Vagina (tissue), 2 donors: ENCODE results near the gene SAMHD1. TPM values are rescaled to one million over a fixed set of nuclear protein-coding genes. Genes with fewer than 3 reads are reported as not detected.
A peak's percentile ranks its signal among the peaks of the same experiment; 100 is the strongest.
"Not testable (repeated sequence)": the region's sequence is repeated elsewhere in the genome, so short reads cannot be mapped to it uniquely, and the experiment has no call there.

Experiments used
- DNase-seq, 2 donors: peaks; one replicate each; pipeline ENCODE4 v3.0.0-alpha.2; 2017; ENCODE audit errors: extremely low spot score in 2 of 2
- H3K27ac ChIP-seq: fragments of 200-600 bp; sonication (generic); one replicate; pipeline ENCODE4 v1.5.1; 2019
- H3K27me3 ChIP-seq: fragments of 200-600 bp; sonication (generic); one replicate; pipeline ENCODE4 v1.5.1; 2019
- H3K36me3 ChIP-seq, 2 donors: fragments of 200-600 bp; sonication (generic); one replicate each; pipeline ENCODE4 v1.5.1; 2017 to 2019
- H3K4me1 ChIP-seq: fragments of 200-600 bp; sonication (generic); one replicate; pipeline ENCODE4 v1.5.1; 2019
- H3K4me3 ChIP-seq, 2 donors: fragments of 200-600 bp; sonication (generic); 1 replicate in 1 of 2; 2 replicates in 1 of 2; pipeline ENCODE4 v1.5.1; 2016 to 2019
- H3K9me3 ChIP-seq: fragments of 200-600 bp; sonication (generic); one replicate; pipeline ENCODE4 v1.5.1; 2019
- CTCF ChIP-seq, 3 experiments: fragments of 450-650 bp in 2 of 3; fragments of 200-600 bp in 1 of 3; sonication (generic) in 1 of 3; IDR thresholded peaks; one replicate each; pipeline ENCODE4 v1.5.1; 2017 to 2019; ENCODE audit warnings: antibody characterized with exemption in 3 of 3, mild to moderate bottlenecking in 2 of 3, moderate library complexity in 2 of 3
- POLR2A ChIP-seq, 2 donors: fragments of 450-650 bp; IDR thresholded peaks; one replicate each; pipeline ENCODE4 v1.6.1; 2017; ENCODE audit warnings: antibody characterized with exemption in 2 of 2, mild to moderate bottlenecking in 2 of 2, moderate library complexity in 2 of 2
- POLR2AphosphoS5 ChIP-seq, 2 donors: sonication (generic); formaldehyde crosslinking; IDR thresholded peaks; one replicate each; pipeline ENCODE4 v1.9.0; 2017; ENCODE audit warnings: antibody characterized with exemption in 2 of 2, mild to moderate bottlenecking in 2 of 2, low read depth in 1 of 2; ENCODE audit not compliant: insufficient read depth in 1 of 2
- intact Hi-C: fragments of 100-400 bp; cut with DNase I; formaldehyde crosslinking; loops from one replicate; pipeline ENCODE4 v1.15.1; 2023
- total RNA-seq: library from RNA; depleted of rRNA; stranded (reverse); fragments of >200 nt; gene quantifications from one replicate; pipeline ENCODE4 v1.2.3, GENCODE V29; 2016

SAMHD1 gene
- total RNA-seq, 1 donor from 2014 or later = 142 TPM

- peak overlapping the region; percentile 84 for H3K27ac ChIP-seq
- peaks cover 30% of the 10 kb centered on the region for H3K4me1 ChIP-seq
- intact Hi-C loops = no loop called here
- H3K9me3 ChIP-seq = no peaks in the 10 kb centered on the region
- H3K4me3 ChIP-seq = peak overlapping the region; percentile 84
- no peak for DNase-seq
- H3K36me3 ChIP-seq = peaks cover 0 to 8% of the 10 kb centered on the region in 2 donors
- TF ChIP-seq CTCF (IDR thresholded peaks at IDR 0.05) (no peak), POLR2A (IDR thresholded peaks at IDR 0.05) (no peak), POLR2AphosphoS5 (IDR thresholded peaks at IDR 0.05; ENCODE audit: insufficient read depth in 1 of 2, low read depth in 1 of 2) (no peak)
- H3K27me3 ChIP-seq = no peaks in the 10 kb centered on the region
Observed at GRCh38 chr20:36950414-36951197, 902 bp downstream of the SAMHD1 start.

DNA sequence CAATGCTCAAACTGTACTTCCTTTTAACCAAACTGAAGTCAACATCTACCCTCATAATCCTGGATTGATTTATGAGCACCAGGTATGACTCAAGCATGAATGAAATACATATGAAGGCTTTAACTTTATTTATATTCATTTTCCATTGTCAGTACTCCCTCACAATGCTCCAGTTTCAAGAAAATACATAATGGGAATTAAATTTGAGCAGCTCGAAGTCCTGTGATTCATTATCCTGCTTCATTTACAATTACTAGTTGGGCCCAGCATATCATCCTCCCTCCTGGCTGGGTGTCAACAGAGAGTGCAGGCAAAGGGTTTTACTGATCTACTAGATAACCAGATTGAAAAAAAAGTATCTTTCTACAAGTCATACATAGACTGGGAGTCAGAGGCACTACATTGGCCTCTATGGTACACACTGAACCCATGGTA is 10.1 kb downstream of the SAMHD1 start:
- Histone ChIP-seq H3K4me1 (peaks cover 75% of the 10 kb centered on the region), H3K4me3 (no peak overlapping the region), H3K27ac (peak overlapping the region; percentile 74), H3K27me3 (no peaks in the 10 kb centered on the region), H3K36me3 (peaks cover 0 to 21% of the 10 kb centered on the region in 2 donors), H3K9me3 (no peaks in the 10 kb centered on the region)
- TF ChIP-seq POLR2A (IDR thresholded peaks at IDR 0.05) (no peak), POLR2AphosphoS5 (IDR thresholded peaks at IDR 0.05; ENCODE audit: insufficient read depth in 1 of 2, low read depth in 1 of 2) (peak in 1 of 2 donors; percentile 31), CTCF (IDR thresholded peaks at IDR 0.05) (no peak)
- no peak for DNase-seq
- intact Hi-C loops = no loop called here

GRCh38 chr20:36937402-36937770 is 14.1 kb downstream of the SAMHD1 start:
- peaks cover 0 to 38% of the 10 kb centered on the region in 2 donors for H3K36me3 ChIP-seq
- H3K27ac ChIP-seq = no peak overlapping the region
- TF ChIP-seq POLR2AphosphoS5 (IDR thresholded peaks at IDR 0.05; ENCODE audit: insufficient read depth in 1 of 2, low read depth in 1 of 2) (no peak), POLR2A (IDR thresholded peaks at IDR 0.05) (no peak), CTCF (IDR thresholded peaks at IDR 0.05) (no peak)
- H3K9me3 ChIP-seq = no peaks in the 10 kb centered on the region
- no peak for DNase-seq
- peaks cover 49% of the 10 kb centered on the region for H3K4me1 ChIP-seq
- intact Hi-C loops = no loop called here
- H3K4me3 ChIP-seq = no peak overlapping the region
- H3K27me3 ChIP-seq = no peaks in the 10 kb centered on the region

GRCh38 chr20:36936761-36937401 is 14.6 kb downstream of the SAMHD1 start:
- H3K27ac ChIP-seq = peak overlapping the region; percentile 41
- DNase-seq = not testable (repeated sequence)

GRCh38 chr20:36936341-36936740 is 15.2 kb downstream of the SAMHD1 start:
- Histone ChIP-seq H3K9me3 (no peaks in the 10 kb centered on the region), H3K27me3 (no peaks in the 10 kb centered on the region), H3K36me3 (peaks cover 0 to 45% of the 10 kb centered on the region in 2 donors), H3K4me3 (no peak overlapping the region), H3K4me1 (peaks cover 39% of the 10 kb centered on the region), H3K27ac (peak overlapping the region; percentile 41)
- intact Hi-C loops = no loop called here
- no peak for TF ChIP-seq POLR2AphosphoS5 (IDR thresholded peaks at IDR 0.05; ENCODE audit: insufficient read depth in 1 of 2, low read depth in 1 of 2)
- TF ChIP-seq CTCF (IDR thresholded peaks at IDR 0.05) = no peak
- TF ChIP-seq POLR2A (IDR thresholded peaks at IDR 0.05) = no peak
- DNase-seq = no peak

More at GRCh38 chr20:36936761-36937401, 14.6 kb downstream of the SAMHD1 start:
- H3K4me1 ChIP-seq = peaks cover 44% of the 10 kb centered on the region
- peaks cover 0 to 40% of the 10 kb centered on the region in 2 donors for H3K36me3 ChIP-seq
- H3K27me3 ChIP-seq, H3K4me3 ChIP-seq, H3K9me3 ChIP-seq, intact Hi-C loops: not testable (repeated sequence)

- H3K4me3 ChIP-seq, H3K9me3 ChIP-seq, DNase-seq, H3K27ac ChIP-seq, H3K27me3 ChIP-seq, intact Hi-C loops: not testable (repeated sequence)
- peaks cover 18% of the 10 kb centered on the region for H3K4me1 ChIP-seq
- H3K36me3 ChIP-seq = peaks cover 0 to 56% of the 10 kb centered on the region in 2 donors
Observed at GRCh38 chr20:36933571-36933970, 17.9 kb downstream of the SAMHD1 start.
